ENCODE measurements around the gene AFF2. TPM values are rescaled to one million over a fixed set of nuclear protein-coding genes. Genes with fewer than 3 reads are reported as not detected.

AFF2 gene
- total and polyA plus RNA-seq, 11 donors: under 0.01 to 0.83 (median 0.07) TPM

DNA sequence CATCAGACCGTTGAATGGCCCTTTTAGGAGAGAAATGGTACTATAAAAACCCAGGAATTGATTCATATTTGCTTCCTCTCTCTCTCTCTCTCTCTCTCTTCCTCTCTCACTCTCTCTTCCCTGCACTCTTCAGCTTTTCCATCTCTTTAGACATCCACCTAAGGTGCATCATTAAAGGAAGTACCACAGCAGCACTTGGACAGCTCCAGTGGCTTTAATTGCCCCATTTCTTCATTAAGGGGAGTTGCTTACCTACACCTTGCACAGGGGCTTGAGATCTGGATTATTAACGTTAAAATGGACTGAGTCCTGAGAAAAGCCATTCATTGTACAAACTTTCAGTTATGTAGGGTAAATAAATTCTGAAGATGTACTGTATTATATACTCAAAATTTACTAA, 323.6 kb downstream of the AFF2 start:
- Histone ChIP-seq H3K4me3 (no peak overlapping the region), H3K27me3 (no peaks in the 10 kb centered on the region), H3K27ac (no peak overlapping the region), H3K36me3 (no peaks in the 10 kb centered on the region), H3K4me1 (no peaks in the 10 kb centered on the region), H3K9me3 (no peaks in the 10 kb centered on the region)
- WGBS, 4 donors: 40 to 75% (median 60%) methylated on average over 2 of the region's 2 CpGs
- no peak for ATAC-seq
- TF ChIP-seq, protein P1, sequence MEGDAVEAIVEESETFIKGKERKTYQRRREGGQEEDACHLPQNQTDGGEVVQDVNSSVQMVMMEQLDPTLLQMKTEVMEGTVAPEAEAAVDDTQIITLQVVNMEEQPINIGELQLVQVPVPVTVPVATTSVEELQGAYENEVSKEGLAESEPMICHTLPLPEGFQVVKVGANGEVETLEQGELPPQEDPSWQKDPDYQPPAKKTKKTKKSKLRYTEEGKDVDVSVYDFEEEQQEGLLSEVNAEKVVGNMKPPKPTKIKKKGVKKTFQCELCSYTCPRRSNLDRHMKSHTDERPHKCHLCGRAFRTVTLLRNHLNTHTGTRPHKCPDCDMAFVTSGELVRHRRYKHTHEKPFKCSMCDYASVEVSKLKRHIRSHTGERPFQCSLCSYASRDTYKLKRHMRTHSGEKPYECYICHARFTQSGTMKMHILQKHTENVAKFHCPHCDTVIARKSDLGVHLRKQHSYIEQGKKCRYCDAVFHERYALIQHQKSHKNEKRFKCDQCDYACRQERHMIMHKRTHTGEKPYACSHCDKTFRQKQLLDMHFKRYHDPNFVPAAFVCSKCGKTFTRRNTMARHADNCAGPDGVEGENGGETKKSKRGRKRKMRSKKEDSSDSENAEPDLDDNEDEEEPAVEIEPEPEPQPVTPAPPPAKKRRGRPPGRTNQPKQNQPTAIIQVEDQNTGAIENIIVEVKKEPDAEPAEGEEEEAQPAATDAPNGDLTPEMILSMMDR (IDR thresholded peaks at IDR 0.05): no peak
- no peak for TF ChIP-seq POLR2A (IDR thresholded peaks at IDR 0.05)
- intact Hi-C loops (cut with DNase I): no loop called here
- no peak for DNase-seq

DNA sequence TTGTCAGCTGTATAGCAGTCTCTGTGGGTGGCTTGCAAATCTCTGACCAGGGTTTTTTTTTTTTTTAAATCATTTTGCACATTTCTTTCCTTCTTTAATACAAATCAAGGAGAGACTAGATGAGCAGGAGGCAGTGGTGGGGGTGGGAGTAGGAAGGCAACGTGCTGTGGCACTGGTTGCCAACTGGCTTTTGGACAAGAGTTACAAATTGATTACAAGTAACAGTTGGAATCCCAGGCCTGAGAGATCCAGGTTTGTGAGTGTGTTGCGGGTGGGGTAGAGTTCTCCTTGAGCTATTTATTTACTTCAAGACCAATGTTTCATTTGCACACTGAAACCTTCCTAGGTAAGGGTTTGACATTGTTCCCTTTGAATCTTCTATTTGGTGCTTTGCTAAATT, 325.3 kb downstream of the AFF2 start:
- H3K27me3 ChIP-seq: no peaks in the 10 kb centered on the region
- no peak for DNase-seq
- no peaks in the 10 kb centered on the region for H3K36me3 ChIP-seq
- H3K9me3 ChIP-seq: peaks cover 0 to 9% (median 0%) of the 10 kb centered on the region in 12 donors
- TF ChIP-seq, protein P1 (IDR thresholded peaks at IDR 0.05): no peak
- TF ChIP-seq POLR2A (IDR thresholded peaks at IDR 0.05): no peak
- 38 to 65% (median 55%) methylated on average over 2 of the region's 2 CpGs for WGBS, 4 donors
- no peak for ATAC-seq
- no peaks in the 10 kb centered on the region for H3K4me1 ChIP-seq
- no peak overlapping the region for H3K27ac ChIP-seq
- intact Hi-C loops (cut with DNase I): no loop called here
- H3K4me3 ChIP-seq: no peak overlapping the region

DNA sequence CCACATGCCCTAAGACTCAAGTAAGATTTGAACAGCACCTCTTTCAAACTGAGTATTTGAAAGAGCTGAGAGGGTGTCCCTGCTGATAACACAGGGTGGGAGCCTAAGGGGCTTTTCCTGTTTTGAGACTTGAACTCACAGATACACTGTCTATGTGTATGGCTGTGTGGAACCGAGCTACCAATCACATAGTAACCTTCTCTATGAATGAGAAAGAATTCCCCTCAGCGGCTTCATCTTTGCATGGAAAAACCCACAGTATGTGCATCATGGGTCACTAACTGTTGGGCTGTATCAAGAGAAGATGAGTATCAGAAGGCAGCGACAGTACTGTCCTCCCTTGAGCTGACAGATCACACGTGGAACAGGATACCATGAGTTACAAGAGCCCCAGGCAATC, 336.3 kb downstream of the AFF2 start:
- no peak for ATAC-seq
- Histone ChIP-seq H3K4me1 (no peaks in the 10 kb centered on the region), H3K27ac (no peak overlapping the region), H3K27me3 (peaks cover 0 to 3% (median 0%) of the 10 kb centered on the region in 9 donors), H3K36me3 (no peaks in the 10 kb centered on the region), H3K9me3 (no peaks in the 10 kb centered on the region), H3K4me3 (no peak overlapping the region)
- intact Hi-C loops (cut with DNase I): no loop called here
- no peak for TF ChIP-seq POLR2A (IDR thresholded peaks at IDR 0.05)
- TF ChIP-seq, protein P1 (IDR thresholded peaks at IDR 0.05): no peak
- WGBS, 4 donors: 43 to 60% (median 52%) methylated on average over 4 of the region's 4 CpGs
- no peak for DNase-seq

DNA sequence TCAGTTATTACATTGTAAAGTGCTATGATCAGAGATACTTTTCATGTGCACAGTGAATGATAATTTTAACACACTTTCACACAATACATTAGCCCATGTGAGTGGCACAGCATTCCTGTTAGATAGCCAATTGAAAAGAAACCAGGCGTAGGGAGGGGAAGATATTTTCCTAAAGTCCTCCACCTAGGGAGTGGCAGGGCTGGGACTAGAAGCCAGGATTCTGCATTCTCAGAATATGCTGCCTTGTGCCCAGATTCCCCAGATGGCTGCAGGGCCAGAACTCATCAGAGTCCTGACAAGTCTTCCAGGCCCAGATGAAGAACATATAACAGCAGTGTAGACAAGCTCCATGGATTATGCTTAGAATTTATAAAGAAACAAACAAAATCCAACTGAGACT, 350.2 kb downstream of the AFF2 start:
- Histone ChIP-seq H3K4me1 (no peaks in the 10 kb centered on the region), H3K27me3 (no peaks in the 10 kb centered on the region), H3K27ac (no peak overlapping the region), H3K9me3 (no peaks in the 10 kb centered on the region), H3K4me3 (no peak overlapping the region), H3K36me3 (no peaks in the 10 kb centered on the region)
- no peak for ATAC-seq
- no peak for TF ChIP-seq POLR2A (IDR thresholded peaks at IDR 0.05)
- TF ChIP-seq, protein P1 (IDR thresholded peaks at IDR 0.05): no peak
- intact Hi-C loops (cut with DNase I): no loop called here
- no peak for DNase-seq
- 55 to 77% (median 72%) methylated on average over 1 of the region's 1 CpG for WGBS, 4 donors
